Lower leg skin (tissue), 4 donors: Measurements from ENCODE around the gene MKNK1. TPM values are rescaled to one million over a fixed set of nuclear protein-coding genes. Genes with fewer than 3 reads are reported as not detected.

Experiments used
- DNase-seq, 2 donors: peaks; one replicate each; pipeline ENCODE4 v3.0.0-alpha.2; 2019; ENCODE audit warnings: low spot score in 2 of 2
- H3K4me3 ChIP-seq: fragments of 200-600 bp; sonication (generic); 2 replicates; pipeline ENCODE4 v1.5.1; 2017; ENCODE audit warnings: mild to moderate bottlenecking, low read depth; ENCODE audit not compliant: poor library complexity, severe bottlenecking
- POLR2A ChIP-seq, 2 donors: fragments of 450-650 bp; IDR thresholded peaks; one replicate each; pipeline ENCODE4 v1.6.1; 2016 to 2017; ENCODE audit warnings: antibody characterized with exemption in 2 of 2, mild to moderate bottlenecking in 1 of 2, moderate library complexity in 1 of 2
- WGBS, 2 donors: methylation state at CpG; one replicate each; pipeline ENCODE4 v1.1.5; 2018; 5-methylcytosine and 5-hydroxymethylcytosine counted together
- intact Hi-C: fragments of 100-400 bp; cut with DNase I; formaldehyde crosslinking; loops from one replicate; pipeline ENCODE4 v1.15.0; 2023; ENCODE audit warnings: low total_unique reads
- total RNA-seq, 4 donors: library from RNA; depleted of rRNA; stranded (reverse); fragments of >200 nt; gene quantifications; one replicate each; pipeline ENCODE4 v1.1.0, GENCODE V29; 2016
- TF ChIP-seq, protein P1 (sequence below), 3 donors: fragments of 450-650 bp; IDR thresholded peaks; one replicate each; pipeline ENCODE4 v1.5.1; 2016; ENCODE audit warnings: antibody characterized with exemption in 3 of 3, mild to moderate bottlenecking in 3 of 3, moderate library complexity in 2 of 3

Gene MKNK1
- total RNA-seq, 4 donors from 2014 or later: 9.6 to 23.0 (median 13.7) TPM

DNA sequence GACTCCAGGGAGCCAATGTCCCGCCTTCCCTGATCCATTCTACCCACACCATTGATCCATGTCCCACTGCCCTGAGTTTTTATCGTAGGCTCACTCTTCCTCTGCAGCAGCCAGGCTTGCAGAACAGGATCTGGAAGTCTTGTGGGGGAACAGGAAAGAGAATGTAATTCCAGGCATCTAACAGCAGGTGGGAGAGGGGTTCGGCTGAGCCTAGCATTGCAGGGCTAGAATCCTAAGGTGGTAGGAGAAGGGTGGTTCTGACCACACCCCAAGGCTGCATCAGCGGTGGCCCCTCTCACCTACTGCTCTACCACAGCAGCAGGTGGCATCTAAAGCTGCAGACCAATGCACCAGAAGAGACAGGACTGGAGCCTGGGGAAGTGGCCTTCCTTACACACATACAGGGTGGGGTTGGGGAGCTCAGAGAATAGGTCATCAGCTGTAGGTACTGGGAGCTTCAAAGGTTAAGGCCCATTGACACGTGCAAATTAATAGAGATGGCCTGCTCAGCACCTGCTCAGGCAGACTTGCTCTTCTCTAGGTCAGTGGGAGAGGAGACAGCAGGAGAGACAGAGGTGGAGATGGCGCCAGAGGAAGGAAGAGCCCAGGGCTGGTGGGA, 73.2 kb downstream of the MKNK1 start:
- TF ChIP-seq POLR2A (IDR thresholded peaks at IDR 0.05): no peak
- TF ChIP-seq, protein P1, sequence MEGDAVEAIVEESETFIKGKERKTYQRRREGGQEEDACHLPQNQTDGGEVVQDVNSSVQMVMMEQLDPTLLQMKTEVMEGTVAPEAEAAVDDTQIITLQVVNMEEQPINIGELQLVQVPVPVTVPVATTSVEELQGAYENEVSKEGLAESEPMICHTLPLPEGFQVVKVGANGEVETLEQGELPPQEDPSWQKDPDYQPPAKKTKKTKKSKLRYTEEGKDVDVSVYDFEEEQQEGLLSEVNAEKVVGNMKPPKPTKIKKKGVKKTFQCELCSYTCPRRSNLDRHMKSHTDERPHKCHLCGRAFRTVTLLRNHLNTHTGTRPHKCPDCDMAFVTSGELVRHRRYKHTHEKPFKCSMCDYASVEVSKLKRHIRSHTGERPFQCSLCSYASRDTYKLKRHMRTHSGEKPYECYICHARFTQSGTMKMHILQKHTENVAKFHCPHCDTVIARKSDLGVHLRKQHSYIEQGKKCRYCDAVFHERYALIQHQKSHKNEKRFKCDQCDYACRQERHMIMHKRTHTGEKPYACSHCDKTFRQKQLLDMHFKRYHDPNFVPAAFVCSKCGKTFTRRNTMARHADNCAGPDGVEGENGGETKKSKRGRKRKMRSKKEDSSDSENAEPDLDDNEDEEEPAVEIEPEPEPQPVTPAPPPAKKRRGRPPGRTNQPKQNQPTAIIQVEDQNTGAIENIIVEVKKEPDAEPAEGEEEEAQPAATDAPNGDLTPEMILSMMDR (IDR thresholded peaks at IDR 0.05): no peak
- H3K4me3 ChIP-seq: no peak overlapping the region
- WGBS, 2 donors: 65 to 68% methylated on average over 6 of the region's 6 CpGs
- intact Hi-C loops: loop anchor here (10.0 kb wide), 1 partner anchor 194 kb away; no protein-coding TSS in a partner anchor
- no peak for DNase-seq

DNA sequence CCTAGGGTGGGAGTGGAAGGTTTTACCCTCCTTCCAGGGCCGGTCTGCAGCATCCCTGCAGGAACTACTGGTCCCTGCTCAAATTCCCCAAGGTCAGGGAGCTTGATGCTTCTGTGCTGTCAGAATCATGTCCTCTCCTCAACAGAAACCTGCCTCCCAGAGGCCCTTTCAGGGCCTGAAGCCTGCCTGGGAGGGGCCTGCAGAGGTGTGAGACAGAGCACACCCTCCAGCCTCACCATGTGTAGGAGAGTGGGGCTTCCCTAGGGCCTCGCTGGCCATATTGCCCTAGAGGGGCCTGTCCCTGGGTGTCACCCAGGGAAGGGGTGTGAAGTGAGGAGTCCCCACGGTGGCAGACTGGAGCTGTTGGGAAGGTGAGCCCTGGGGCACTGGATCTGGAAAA, 73.8 kb downstream of the MKNK1 start:
- no peak for TF ChIP-seq POLR2A (IDR thresholded peaks at IDR 0.05)
- TF ChIP-seq, protein P1 (IDR thresholded peaks at IDR 0.05): no peak
- intact Hi-C loops: loop anchor here (10.0 kb wide), 1 partner anchor 194 kb away; no protein-coding TSS in a partner anchor
- no peak overlapping the region for H3K4me3 ChIP-seq
- 66 to 71% methylated on average over 3 of the region's 3 CpGs for WGBS, 2 donors
- DNase-seq: no peak

DNA sequence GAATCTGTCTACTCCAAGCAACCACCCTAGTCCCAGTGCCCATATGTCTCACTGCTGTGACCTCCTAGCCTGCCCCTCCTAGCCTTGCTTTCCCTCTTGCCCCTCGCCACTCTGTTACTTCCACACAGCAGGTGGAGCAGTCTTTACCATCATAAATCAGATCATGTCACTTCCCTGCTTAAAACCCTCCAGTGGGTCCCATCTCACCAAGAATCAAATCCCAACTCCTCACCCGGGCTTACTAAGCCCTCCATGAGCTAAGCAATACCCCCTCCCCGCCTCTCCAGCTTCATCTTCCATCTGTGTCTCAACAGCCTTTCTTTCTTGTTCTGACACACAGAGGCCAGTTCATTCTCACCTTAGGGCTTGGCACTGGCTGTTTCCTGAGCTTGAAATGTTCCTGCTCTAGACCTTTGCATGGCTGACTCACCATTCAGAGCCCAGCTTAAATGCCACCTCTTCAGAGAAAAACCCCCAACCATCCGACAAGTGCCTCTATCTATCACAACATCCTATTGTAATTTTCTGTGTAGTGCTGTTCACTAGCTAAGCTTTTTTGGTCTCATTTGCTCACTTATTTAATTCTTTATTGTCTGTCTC, 74.9 kb downstream of the MKNK1 start:
- TF ChIP-seq POLR2A (IDR thresholded peaks at IDR 0.05): no peak
- TF ChIP-seq, protein P1 (IDR thresholded peaks at IDR 0.05): no peak
- intact Hi-C loops: loop anchor here (5.0 to 10.0 kb wide), 2 partner anchors 52 to 124 kb away; no protein-coding TSS in a partner anchor
- no peak for DNase-seq
- WGBS, 2 donors: 52 to 53% methylated on average over 4 of the region's 4 CpGs
- H3K4me3 ChIP-seq: no peak overlapping the region

DNA sequence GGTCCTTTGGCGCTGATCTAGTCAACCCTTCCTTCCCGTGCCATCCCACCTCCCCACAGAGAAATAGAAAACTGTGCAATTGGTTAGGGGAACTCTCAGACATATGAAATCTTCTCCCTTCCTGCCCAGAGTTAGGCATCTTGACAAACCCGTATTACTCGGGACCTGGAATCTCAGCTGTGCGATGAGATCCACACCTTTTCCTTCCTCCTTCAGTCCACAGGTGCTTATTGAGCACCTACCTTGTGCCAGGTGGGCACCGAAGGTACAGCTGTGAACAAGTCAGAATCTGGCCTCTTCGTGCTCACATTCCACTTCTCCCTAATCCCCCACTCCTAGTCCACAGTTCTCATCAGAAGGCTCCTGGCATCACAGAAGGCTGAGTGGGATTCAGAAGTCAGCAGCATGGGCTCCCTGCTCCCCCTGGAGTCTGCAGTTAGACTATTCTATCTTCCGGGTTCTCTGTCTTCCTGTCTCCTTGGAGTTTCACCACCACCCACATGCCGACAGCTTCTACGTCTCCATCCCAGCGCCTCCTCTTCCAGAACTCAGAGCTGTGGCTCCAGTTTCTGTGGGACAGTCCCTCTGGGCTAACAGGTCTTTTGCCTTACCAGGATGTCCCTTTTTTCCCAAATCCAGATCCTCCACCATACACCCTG, 75.6 kb downstream of the MKNK1 start:
- intact Hi-C loops: loop anchor here (5.0 to 10.0 kb wide), 2 partner anchors 51 to 124 kb away; no protein-coding TSS in a partner anchor
- 35 to 37% methylated on average over 11 of the region's 11 CpGs for WGBS, 2 donors
- TF ChIP-seq POLR2A (IDR thresholded peaks at IDR 0.05): no peak
- TF ChIP-seq, protein P1 (IDR thresholded peaks at IDR 0.05): no peak
- DNase-seq: no peak
- no peak overlapping the region for H3K4me3 ChIP-seq

DNA sequence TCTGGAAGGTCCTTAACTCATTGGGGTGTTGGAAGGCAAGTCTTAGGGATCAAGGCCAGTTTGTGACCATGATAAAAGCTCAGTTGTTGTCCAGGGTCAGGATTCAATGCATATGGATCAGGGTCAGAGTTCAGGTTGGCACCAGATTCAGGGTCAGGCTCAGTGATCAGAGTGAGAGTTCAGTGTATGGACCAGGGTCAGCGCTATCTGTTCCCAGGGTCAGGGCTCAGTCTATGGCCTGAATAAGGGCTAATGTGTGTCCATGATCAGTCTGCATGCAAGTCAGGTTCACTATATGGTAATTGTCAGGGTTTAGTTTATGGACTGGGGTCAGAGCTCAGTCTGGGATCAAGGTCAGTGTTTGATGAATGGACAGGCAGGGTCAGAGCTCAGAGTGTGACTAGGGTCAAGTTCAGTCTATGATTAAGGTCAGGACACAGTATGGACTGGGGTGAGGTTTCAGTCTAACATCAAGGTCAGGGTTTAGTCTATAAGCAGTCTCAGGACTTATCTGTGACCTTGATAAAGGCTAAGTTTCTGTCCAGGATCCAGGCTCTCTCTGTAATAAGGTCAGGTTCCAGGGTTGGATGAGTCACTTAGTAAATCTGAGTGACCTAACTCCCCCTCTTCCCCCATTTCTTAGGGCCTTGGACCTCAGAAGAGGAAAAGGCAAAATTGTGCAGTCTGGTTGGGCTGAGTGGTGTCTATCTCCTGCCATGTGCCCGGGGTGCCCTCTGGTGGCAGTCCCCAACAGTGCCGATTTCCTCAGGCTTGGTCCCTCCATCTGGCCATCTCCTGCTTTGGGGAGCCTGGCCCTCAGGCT, 76.4 kb downstream of the MKNK1 start:
- DNase-seq: peak; percentile 72 to 95
- no peak overlapping the region for H3K4me3 ChIP-seq
- WGBS, 2 donors: 30 to 33% methylated on average over 3 of the region's 3 CpGs
- intact Hi-C loops: loop anchor here (2.0 to 10.0 kb wide), 3 partner anchors 50 to 123 kb away; no protein-coding TSS in a partner anchor
- TF ChIP-seq POLR2A (IDR thresholded peaks at IDR 0.05): no peak
- TF ChIP-seq, protein P1 (IDR thresholded peaks at IDR 0.05): peak in 1 of 3 donors; percentile 86
